GM21576 (cell line): Measurements from ENCODE around the gene HOXC4.
"Not testable (repeated sequence)": the region's sequence is repeated elsewhere in the genome, so short reads cannot be mapped to it uniquely, and the experiment has no call there.

Experiments
- ATAC-seq: cut with Tn5 transposase; IDR thresholded peaks from one replicate; pipeline ENCODE4 v1.9.1; 2021; ENCODE audit warnings: mild to moderate bottlenecking, moderate library complexity; ENCODE audit not compliant: unreplicated experiment

The HOXC4 gene

GRCh38 chr12:54081581-54082396, 28.2 kb downstream of the HOXC4 start:
- ATAC-seq = not testable (repeated sequence)

DNA sequence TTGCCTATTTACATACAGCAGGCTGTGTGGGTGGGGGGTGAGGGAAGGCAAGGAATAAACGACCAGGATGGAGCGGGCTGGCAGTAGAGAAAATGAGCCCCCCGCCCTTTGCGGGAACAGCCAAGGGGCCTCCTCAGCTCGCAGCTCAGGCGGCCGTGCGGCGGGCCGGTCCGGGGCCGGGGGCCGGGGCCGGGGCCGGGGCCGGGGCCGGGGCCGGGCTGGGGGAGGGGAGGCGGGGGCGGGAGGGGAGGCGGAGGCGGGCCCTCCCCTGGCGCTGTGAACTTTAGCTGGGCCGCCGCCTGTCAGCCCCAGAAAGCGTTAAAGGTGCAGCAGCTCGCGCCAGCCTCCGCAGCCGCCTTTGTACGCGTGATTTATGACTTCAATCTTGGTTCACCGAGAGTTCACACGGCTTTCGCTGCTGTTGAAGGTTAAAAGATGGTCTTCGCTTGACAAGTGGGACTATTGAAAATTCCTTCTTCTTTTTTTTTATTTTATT, 28.8 kb downstream of the HOXC4 start:
- ATAC-seq = no peak

DNA sequence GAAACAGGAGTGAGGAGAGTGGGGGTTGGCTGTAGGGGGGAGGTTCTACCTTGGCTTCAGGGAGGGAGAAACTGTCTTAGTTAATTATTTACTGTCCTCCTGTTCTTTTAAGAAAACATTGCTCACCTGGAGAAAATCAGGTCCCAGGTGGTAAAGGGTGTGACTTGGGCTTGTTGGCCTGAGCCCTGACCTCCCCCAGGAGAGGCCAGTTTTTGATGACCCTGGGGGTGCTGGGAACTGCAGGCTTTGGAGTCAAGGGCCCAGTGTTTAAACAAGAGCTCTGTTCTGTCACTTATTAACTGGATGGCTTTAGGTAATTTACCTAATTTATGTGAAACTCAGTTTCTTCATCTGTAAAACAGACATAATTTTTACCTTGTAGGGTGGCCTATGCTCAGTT, 34.4 kb downstream of the HOXC4 start:
- not testable (repeated sequence) for ATAC-seq

- ATAC-seq = not testable (repeated sequence)
Measured at GRCh38 chr12:54089465-54089864, 35.8 kb downstream of the HOXC4 start.

- not testable (repeated sequence) for ATAC-seq
Measured at GRCh38 chr12:54090312-54090711, 36.7 kb downstream of the HOXC4 start.

- ATAC-seq = not testable (repeated sequence)
Measured at GRCh38 chr12:54092943-54093342, 39.3 kb downstream of the HOXC4 start.

DNA sequence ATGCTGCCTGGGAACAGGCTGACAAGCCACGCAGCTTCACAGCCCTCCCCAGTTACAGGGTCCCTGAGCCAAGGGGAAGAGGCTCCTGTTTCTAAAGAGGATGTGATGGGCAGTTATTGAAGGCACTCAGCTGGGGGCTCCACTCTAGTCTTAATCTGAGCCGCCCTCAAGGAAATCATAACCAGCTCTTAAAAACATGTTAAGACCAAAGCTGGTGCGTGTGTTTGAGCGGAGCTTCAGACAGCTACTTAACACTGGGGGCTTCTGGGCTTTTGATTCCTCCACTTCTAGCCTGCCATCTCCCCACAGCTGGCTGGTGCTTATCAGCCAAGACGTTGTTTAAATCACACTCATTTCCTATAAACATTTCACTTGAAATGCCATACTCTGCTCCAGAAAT, 42.3 kb downstream of the HOXC4 start:
- ATAC-seq = not testable (repeated sequence)

DNA sequence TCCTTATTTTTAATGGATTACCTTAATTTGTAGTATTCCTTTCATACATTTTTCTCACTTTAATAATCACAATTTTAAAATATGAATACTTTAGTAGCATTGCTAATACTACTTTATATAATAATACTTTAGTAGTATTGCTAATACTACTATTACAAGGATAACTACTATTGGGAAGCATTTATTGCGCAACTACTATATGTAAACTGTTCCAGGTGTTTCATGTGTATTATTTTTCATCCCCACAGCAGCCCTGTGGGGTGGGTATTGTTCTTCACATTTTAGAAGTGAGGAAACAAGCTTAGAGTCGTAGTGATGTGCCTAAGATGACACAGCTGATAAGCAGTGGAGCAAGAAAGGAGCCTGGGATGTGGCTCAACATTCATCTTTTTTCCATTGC, 45.0 kb downstream of the HOXC4 start:
- ATAC-seq = not testable (repeated sequence)

- ATAC-seq = not testable (repeated sequence)
Measured at GRCh38 chr12:54100588-54100987, 47.0 kb downstream of the HOXC4 start.

DNA sequence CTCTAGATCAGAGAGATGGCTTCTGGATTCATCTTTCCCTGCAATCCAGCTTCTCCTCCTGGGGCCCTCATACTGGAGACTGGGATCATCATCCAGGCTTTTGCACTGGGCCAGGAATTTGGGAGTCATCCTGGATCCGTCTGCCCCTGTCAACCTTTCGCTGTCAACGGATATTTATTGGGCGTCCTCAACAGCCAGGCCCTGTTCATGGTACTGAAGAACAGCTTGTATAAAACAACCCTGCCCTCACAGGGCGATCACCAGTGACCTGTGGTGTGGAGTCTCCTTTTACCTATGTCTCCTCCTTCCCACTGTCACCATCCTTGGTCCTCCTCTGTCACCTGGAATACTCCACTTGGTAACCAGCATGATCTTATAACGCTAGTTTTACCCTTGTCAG, 48.6 kb downstream of the HOXC4 start:
- ATAC-seq = not testable (repeated sequence)

- ATAC-seq = not testable (repeated sequence)
Measured at GRCh38 chr12:54103827-54104226, 50.2 kb downstream of the HOXC4 start.
